Erythroblast (primary cell): ENCODE data around the gene ALKBH3.

Source experiments
- DNase-seq, 2 experiments: peaks; one replicate each; lab custom pipeline; 2025; lab: John Stamatoyannopoulos, UW
- GATA1 ChIP-seq: IDR thresholded peaks from 2 replicates; pipeline ENCODE4 v1.6.1; 2011; ENCODE audit warnings: low read depth, mild to moderate bottlenecking, control low read depth, low read length, moderate library complexity
- POLR2A ChIP-seq: IDR thresholded peaks from 2 replicates; pipeline ENCODE4 v1.6.1; 2011; ENCODE audit warnings: mild to moderate bottlenecking, low read length

ALKBH3 gene

DNA sequence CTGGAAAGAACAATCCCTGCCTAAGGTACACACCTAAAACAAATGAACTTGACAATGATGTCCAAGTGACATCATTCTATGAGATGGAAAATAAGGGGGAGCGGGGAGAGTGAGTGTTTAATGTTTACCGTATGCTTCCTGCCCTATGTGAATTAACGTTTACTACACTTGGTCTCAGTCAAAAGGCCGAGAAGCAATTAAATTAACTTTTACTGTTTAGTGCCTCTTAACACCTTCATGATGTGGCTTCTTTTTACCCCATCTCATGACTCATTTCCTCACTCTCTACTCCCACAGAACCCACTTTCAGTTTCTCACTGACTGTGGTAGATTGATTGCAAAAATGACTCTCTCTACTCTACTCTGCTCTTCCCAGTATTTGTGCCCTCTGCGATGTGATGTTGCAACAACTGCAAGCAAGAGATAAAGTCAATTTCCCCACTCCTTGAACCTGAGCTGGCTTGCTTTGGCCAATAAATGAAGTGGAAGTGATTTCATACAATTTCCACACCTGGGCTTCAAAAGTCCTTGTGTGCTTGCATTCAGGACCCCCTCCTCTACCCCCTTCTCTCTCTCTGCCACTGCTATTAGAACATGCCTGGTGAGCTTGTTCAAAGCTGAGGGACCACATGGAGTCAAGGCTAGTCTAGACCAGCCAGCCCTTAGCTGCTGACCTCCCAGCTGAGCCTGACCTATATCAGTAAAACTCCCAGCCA, 11.6 kb upstream of the ALKBH3 start:
- no peak for TF ChIP-seq GATA1
- TF ChIP-seq POLR2A: no peak
- DNase-seq: peak; percentile 61 to 67

DNA sequence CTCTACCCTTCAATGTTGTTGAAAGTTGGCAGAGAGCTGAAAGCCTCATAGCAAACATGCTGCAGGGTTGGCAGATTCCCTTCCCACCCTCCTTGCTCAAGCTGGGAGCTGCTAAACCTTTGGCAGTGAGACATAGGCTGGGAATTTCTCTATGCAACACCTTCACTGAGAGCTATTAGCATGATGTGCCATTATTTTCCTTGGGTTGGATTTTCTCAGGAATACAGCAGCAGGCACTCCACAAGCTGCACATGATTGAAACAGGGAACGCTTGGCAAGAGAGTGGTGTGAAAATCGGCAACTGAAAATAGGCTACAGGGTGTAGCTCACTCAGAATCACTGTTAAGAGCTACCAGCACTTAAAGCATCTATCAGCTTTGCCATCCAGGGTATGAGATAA, 9.6 kb upstream of the ALKBH3 start:
- TF ChIP-seq GATA1 (no peak), POLR2A (no peak)
- no peak for DNase-seq

- no peak for DNase-seq
- TF ChIP-seq GATA1 (no peak), POLR2A (no peak)
Measured at GRCh38 chr11:43872995-43873394, 7.6 kb upstream of the ALKBH3 start.

- TF ChIP-seq POLR2A: no peak
- TF ChIP-seq GATA1: no peak
- DNase-seq: no peak
Measured at GRCh38 chr11:43874078-43874477, 6.6 kb upstream of the ALKBH3 start.

GRCh38 chr11:43874738-43875137, 5.9 kb upstream of the ALKBH3 start:
- TF ChIP-seq POLR2A (no peak), GATA1 (no peak)
- DNase-seq: no peak

- TF ChIP-seq GATA1: no peak
- no peak for TF ChIP-seq POLR2A
- DNase-seq: no peak
Measured at GRCh38 chr11:43879789-43880639, 617 bp upstream of the ALKBH3 start.

DNA sequence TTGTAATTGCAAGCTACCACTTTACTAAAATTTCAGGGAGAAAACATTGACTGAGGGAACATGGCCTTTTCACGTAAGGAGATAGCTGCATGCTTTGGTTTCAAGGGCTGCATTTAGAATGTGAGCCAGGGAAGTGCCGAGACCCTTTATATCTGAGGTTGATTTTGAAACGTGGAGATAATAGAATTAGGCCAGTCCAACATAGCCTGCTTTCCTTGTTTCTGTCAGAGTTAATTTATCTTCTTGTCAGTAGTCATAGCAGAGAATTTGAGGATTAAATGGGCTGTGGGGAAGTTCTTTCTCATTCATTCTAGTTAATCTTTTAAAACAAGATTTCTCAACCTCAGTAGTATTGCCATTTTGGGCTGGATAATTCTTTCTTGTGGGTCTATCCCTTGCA, 12.2 kb downstream of the ALKBH3 start:
- DNase-seq: no peak
- no peak for TF ChIP-seq GATA1
- TF ChIP-seq POLR2A: no peak

- TF ChIP-seq GATA1 (no peak), POLR2A (no peak)
Measured at GRCh38 chr11:43894546-43894945, 13.9 kb downstream of the ALKBH3 start.

DNA sequence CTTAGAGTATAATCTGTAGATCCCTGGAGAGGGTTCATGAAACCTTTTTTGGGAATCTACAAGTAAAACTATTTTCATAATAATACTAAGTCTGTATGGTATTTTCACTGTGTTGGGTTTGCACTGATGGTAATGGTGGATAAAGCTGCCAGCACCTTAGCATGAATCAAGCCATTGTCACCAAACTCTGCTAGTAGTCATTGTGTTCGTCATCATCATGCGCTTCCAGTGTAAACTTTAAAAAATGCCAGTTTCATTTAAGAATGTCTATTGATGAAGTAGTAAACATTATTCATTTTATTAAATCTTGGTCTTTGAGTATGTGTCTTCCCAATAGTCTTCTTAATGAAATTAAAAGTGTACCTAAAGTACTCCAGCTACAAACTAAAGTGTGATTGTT, 15.0 kb downstream of the ALKBH3 start:
- DNase-seq: no peak
- TF ChIP-seq GATA1 (no peak), POLR2A (no peak)

More at GRCh38 chr11:43894546-43894945, 13.9 kb downstream of the ALKBH3 start:
- DNase-seq: no peak

DNA sequence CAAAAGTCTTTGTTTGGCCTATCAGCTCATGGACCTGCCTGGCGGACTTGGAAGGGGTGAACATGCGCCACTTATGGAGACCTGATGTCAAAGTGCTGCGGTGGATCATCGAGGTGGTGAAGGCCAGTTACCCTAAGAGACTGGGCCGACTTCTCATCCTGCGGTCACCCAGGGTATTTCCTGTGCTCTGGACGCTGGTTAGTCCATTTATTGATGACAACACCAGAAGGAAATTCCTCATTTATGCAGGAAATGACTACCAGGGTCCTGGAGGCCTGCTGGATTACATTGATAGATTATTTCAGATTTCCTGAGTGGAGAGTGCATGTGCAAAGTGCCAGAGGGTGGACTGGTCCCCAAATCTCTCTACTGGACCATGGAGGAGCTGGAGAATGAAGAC, 17.9 kb downstream of the ALKBH3 start:
- TF ChIP-seq POLR2A (no peak), GATA1 (no peak)
- DNase-seq: no peak

DNA sequence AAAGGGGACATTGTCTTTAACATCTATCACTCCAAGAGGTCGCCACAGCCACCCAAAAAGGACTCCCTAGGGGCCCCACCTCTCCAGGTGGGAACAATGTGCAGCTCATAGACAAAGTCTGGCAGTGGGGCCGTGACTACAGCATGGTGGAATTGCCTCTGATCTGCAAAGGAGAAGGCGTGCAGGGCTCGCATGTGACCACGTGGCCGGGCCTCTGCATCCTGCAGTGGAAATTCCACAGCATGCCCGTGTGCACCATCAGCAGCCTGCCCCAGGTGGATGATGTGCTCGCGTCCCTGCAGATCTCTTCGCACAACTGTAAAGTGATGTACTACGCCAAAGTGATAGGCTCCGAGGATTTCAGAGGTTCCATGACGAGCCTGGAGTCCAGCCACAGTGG, 18.5 kb downstream of the ALKBH3 start:
- DNase-seq: no peak
- TF ChIP-seq POLR2A: no peak
- TF ChIP-seq GATA1: no peak

DNA sequence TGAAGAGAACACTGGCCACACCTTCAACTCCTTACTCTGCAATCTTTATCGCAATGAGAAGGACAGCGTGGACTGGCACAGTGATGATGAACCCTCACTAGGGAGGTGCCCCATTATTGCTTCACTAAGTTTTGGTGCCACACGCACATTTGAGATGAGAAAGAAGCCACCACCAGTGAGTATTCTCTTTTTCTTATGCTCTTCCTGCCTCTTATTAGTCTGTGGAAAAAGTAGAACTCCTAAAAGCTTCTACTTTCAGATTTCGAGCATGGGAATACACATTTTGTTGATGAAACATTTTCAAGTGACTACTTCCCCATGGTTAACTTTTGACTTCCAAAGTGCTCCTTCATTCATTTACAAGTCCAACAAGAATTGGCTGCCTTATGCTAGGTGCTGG, 20.9 kb downstream of the ALKBH3 start:
- no peak for DNase-seq
- TF ChIP-seq GATA1 (no peak), POLR2A (no peak)

DNA sequence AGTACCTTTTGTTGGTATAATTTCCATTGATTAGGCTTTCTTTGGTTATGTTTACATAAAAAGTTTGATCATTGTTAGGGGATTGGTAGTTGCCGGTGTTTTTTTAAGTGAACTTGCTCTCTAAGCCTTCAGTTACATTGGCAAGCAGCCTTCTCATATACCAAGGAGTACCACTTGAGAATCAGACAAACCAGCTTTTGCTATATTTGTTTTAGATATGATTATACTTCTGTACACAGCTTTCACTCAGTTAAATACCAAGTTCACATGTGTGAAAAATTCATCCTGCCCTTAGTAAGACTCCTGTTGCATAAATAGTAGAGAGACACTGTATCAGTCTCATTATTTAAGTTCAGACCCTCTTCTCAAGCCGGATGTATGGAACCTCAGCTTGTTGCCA, 22.4 kb downstream of the ALKBH3 start:
- no peak for DNase-seq
- no peak for TF ChIP-seq POLR2A
- TF ChIP-seq GATA1: no peak

GRCh38 chr11:43903969-43904368, 23.3 kb downstream of the ALKBH3 start:
- TF ChIP-seq POLR2A (no peak), GATA1 (no peak)
- no peak for DNase-seq

DNA sequence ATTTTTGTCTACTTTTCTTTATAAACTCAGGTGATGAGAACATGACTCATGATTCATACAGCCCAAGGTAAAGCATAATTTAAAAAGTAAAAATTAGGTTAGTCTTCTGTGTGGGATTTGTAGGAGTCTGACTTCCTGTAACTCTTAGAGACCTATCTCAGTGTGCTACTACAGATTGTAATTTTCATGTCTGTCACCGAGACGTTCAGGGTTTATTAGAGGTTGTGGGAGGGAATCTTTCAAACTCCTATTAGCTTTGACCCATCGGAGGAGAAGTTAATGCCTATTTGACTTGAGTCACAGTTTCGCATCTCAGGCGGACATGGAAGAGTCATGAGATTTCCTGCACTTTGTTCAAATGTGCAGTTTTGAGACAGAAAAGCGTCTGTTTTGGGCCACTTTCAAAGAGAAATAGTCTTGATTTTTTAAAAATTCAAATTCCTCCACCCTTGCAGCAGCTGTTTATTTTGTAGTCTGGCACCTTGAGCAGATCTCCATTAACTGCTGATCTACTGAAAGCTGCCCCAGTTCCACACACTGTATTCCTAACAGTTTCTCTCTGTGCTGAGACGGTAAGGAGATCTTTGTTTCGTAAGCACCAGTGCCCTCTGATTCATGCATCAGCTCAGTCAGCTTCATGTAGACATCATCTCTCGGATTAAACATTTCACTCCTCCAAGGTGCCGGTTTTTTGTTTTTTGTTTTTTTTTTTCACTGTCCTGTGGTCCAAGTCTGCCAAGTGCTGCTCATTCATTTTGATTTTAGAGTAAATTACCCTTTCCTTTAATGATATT, 24.3 kb downstream of the ALKBH3 start:
- no peak for DNase-seq
- TF ChIP-seq GATA1: no peak
- TF ChIP-seq POLR2A: no peak
